Stimulated activated CD8-positive, alpha-beta memory T cell treated with anti-CD3 and anti-CD28 coated beads, Interleukin-4, amount 100 ng/mL, for 1 hour (primary cell): ENCODE data around the gene FOSB.

Experiments used
- DNase-seq, 2 donors: peaks; one replicate each; pipeline ENCODE4 v3.0.0-alpha.2; 2020; ENCODE audit warnings: low read depth in 2 of 2, low spot score in 1 of 2

Gene FOSB

DNA sequence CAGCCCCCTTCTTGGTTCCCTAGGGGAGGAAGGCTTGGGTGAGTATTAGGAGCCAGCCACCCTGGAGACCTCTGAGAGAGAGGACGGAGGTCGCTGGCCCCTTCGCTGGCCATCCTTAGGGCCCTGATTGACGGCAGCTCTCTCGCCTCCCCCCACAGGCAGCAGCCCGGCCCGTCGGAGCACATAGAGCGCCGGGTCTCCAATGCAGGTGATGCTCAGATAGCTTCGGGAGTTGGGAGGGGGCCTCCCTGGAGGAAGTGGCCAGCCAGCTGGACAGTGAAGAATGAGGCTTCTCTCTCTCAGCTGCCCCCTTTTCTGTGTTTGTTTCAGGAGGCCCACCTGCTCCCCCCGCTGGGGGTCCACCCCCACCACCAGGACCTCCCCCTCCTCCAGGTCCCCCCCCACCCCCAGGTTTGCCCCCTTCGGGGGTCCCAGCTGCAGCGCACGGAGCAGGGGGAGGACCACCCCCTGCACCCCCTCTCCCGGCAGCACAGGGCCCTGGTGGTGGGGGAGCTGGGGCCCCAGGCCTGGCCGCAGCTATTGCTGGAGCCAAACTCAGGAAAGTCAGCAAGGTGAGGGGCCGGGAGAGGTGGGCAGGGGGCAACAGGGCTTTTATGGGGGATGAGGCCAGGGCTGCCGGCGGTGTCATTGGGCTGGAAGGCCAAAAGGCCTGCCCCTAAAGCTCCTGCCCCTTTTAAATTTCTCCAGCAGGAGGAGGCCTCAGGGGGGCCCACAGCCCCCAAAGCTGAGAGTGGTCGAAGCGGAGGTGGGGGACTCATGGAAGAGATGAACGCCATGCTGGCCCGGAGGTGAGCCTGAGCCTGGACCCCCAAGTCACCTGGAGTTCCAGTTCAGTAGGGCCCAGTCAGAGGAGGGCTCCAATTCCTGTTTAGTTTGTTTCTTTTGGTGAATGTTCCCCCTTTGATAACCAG is 54.5 kb downstream of the FOSB start:
- no peak for DNase-seq

DNA sequence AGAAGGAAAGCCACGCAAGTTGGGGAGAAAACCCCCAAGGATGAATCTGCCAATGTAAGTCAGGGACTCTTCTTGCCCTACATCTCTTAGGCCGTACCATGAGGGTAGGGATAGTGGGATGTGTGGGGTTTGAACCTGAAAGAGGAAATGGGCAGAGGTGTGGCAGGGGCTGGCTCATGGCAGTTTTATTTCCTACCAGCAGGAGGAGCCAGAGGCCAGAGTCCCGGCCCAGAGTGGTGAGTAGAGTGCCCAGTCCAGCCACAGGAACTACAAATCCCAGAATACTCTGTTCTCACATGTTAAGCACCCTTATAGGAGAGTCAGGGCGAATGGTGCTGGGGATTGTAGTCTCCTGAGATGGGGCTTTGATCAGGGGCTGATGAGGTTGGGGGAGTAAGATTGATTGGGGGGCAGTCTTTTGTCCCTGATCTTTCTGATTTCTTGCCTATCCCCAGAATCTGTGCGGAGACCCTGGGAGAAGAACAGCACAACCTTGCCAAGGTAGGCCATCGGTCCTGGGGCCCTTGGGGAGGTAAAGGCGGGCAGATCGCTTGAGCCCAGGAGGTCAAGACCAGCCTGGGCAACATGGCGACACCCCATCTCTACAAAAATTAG is 56.0 kb downstream of the FOSB start:
- peak in 1 of 2 donors; percentile 44 for DNase-seq

DNA sequence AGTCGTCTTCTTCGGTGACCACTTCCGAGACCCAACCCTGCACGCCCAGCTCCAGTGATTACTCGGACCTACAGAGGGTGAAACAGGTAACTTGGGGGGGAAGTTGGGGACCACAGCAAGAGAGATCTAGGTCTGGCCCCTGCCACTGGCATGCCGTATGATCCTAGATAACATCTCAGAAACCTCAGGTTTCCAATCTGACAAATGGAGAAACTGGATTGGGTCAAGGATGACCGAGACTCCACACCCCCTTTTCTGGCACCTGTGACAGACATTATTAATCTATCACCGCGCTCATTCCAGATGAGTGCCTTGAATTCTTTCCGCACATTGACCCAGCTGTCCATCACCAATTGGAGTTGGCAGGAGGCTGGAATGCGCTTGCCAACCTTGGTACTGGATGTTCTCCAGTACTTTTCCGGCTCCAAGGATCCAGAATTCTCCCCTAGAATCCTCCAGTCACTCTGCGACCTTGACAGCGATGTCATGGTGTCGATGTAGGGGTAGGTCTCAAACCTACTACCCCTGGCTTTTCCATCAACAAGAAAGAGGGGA is 56.9 kb downstream of the FOSB start:
- no peak for DNase-seq
